WTC11 (cell line): Measurements from ENCODE around the gene BCAS1.

ENCODE experiments used
- FOXJ3 ChIP-seq: sonication (generic); formaldehyde crosslinking; IDR thresholded peaks from 2 replicates; pipeline ENCODE4 v1.9.0; 2021; ENCODE audit warnings: missing genetic modification reagents, mild to moderate bottlenecking, borderline replicate concordance
- NR2C2 ChIP-seq: sonication (generic); formaldehyde crosslinking; IDR thresholded peaks from 2 replicates; pipeline ENCODE4 v1.8.0; 2022; ENCODE audit warnings: mild to moderate bottlenecking, missing genetic modification reagents
- SP1 ChIP-seq: sonication (generic); formaldehyde crosslinking; conservative IDR thresholded peaks from 2 replicates; pipeline ENCODE4 v1.8.1; 2022; ENCODE audit warnings: missing genetic modification reagents
- TF ChIP-seq, protein P1 (sequence below): fragments of 200-600 bp; IDR thresholded peaks from 2 replicates; pipeline ENCODE4 v1.8.0; 2022; ENCODE audit warnings: antibody characterized with exemption
- TF ChIP-seq, protein P2 (sequence below): sonication (generic); formaldehyde crosslinking; IDR thresholded peaks from 2 replicates; pipeline ENCODE4 v1.8.0; 2022; ENCODE audit warnings: mild to moderate bottlenecking, missing genetic modification reagents

DNA sequence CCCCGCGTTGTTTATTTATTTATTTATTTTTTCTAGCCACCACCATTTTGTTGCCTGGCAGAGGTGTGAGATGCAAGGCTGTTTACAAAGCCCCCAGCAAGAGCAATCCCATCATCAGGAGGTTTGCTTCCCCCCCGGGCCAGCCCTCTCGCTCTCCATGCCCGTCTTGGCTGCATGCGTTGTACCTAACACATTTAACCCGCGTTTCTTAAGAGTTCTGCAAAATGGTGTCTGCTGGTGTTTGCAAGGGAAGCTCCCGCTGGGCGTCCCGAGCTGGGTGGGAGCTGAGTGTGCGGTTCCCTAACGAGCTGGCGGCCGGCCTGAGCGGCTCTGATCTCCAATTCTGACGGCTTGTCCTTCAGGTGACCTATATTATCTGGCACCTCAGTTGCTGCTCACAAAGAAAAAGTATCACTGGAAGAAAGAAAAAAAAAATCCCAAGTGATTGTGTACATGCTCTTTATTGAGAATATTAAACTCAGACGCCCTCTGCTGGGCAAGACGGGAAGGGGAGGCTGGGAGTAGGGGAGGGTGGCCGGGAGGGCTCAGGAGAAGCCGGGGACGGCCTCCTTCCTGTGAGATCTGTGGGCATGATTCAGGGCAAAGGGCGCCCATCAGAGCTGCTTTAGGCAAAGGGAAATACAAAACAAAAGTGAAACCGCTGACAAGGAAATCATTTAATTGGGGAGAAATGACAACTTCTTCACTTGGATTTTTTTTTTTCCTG lies 154.8 kb downstream of the BCAS1 start:
- TF ChIP-seq, protein P1, sequence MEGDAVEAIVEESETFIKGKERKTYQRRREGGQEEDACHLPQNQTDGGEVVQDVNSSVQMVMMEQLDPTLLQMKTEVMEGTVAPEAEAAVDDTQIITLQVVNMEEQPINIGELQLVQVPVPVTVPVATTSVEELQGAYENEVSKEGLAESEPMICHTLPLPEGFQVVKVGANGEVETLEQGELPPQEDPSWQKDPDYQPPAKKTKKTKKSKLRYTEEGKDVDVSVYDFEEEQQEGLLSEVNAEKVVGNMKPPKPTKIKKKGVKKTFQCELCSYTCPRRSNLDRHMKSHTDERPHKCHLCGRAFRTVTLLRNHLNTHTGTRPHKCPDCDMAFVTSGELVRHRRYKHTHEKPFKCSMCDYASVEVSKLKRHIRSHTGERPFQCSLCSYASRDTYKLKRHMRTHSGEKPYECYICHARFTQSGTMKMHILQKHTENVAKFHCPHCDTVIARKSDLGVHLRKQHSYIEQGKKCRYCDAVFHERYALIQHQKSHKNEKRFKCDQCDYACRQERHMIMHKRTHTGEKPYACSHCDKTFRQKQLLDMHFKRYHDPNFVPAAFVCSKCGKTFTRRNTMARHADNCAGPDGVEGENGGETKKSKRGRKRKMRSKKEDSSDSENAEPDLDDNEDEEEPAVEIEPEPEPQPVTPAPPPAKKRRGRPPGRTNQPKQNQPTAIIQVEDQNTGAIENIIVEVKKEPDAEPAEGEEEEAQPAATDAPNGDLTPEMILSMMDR = peak; percentile 76
- TF ChIP-seq NR2C2 (CRISPR knock-in tag) = no peak
- no peak for TF ChIP-seq SP1
- TF ChIP-seq, protein P2, sequence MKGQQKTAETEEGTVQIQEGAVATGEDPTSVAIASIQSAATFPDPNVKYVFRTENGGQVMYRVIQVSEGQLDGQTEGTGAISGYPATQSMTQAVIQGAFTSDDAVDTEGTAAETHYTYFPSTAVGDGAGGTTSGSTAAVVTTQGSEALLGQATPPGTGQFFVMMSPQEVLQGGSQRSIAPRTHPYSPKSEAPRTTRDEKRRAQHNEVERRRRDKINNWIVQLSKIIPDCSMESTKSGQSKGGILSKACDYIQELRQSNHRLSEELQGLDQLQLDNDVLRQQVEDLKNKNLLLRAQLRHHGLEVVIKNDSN (CRISPR knock-in tag) = no peak
- no peak for TF ChIP-seq FOXJ3 (CRISPR knock-in tag)
